Measurements from ENCODE around the gene WNT8A. TPM values are rescaled to one million over a fixed set of nuclear protein-coding genes. Genes with fewer than 3 reads are reported as not detected.

The WNT8A gene
- total and polyA plus RNA-seq, 2 of the 8 experiments (the other 6 are each of a cell fraction or from before 2014, with no cell fraction given) = 0.06 TPM; not detected in 1

DNA sequence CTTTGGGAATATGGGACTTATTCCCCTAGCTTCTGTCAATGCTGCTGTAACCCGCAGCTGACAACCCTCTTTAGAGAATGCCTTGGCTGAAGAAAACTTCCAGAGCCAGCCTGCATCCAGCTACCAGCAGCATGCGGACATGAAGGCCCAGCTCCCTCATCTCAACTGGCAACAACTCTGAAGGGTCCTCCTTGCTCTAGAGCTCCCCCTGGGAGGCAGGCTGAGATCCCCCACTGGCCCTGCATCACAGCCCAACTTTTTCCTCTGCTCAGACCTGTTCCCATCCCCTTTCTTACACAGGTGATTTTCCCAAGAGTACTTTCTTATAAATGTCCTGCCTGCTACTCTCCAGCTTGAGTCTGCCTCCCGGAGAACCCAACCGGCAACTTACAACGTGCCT is 18.7 kb upstream of the WNT8A start:
- H2BK12ac ChIP-seq (ENCODE audit: low read depth, low read length) = no peak overlapping the region
- no peak overlapping the region for H2BK20ac ChIP-seq (ENCODE audit: low read length)
- H3K4ac ChIP-seq (replicated peaks; ENCODE audit: insufficient read length, low read depth, low read length) = no peak overlapping the region
- no peak overlapping the region for H3K14ac ChIP-seq (ENCODE audit: insufficient read length)
- no peak overlapping the region for H3K4me2 ChIP-seq (ENCODE audit: insufficient read depth in 1 of 2, low read depth in 2 of 2, low read length in 2 of 2)
- no peaks in the 10 kb centered on the region for H3K79me1 ChIP-seq (ENCODE audit: low read depth, low read length)
- no peak overlapping the region for H4K5ac ChIP-seq (ENCODE audit: insufficient read length, low read depth, low read length)
- H3K9ac ChIP-seq (replicated peaks in 1 of 4; ENCODE audit: extremely low read depth in 1 of 4, low read depth in 3 of 4, low read length in 3 of 4) = no peak overlapping the region
- no peak overlapping the region for H3K56ac ChIP-seq (replicated peaks; ENCODE audit: insufficient read length, low read depth, low read length)
- no peak overlapping the region for H3K27ac ChIP-seq (ENCODE audit: low read depth, low read length)
- TF ChIP-seq SRF (IDR thresholded peaks at IDR 0.05; ENCODE audit: low read depth, low read length) (no peak), CEBPB (IDR thresholded peaks at IDR 0.05; ENCODE audit: low read depth, low read length) (no peak), RAD21 (IDR thresholded peaks at IDR 0.05 in 1 of 2, conservative IDR thresholded peaks at IDR 0.05 in 1 of 2; ENCODE audit: low read depth in 2 of 2, low read length in 2 of 2) (peak; percentile 53 to 55)
- TF ChIP-seq, protein P1, sequence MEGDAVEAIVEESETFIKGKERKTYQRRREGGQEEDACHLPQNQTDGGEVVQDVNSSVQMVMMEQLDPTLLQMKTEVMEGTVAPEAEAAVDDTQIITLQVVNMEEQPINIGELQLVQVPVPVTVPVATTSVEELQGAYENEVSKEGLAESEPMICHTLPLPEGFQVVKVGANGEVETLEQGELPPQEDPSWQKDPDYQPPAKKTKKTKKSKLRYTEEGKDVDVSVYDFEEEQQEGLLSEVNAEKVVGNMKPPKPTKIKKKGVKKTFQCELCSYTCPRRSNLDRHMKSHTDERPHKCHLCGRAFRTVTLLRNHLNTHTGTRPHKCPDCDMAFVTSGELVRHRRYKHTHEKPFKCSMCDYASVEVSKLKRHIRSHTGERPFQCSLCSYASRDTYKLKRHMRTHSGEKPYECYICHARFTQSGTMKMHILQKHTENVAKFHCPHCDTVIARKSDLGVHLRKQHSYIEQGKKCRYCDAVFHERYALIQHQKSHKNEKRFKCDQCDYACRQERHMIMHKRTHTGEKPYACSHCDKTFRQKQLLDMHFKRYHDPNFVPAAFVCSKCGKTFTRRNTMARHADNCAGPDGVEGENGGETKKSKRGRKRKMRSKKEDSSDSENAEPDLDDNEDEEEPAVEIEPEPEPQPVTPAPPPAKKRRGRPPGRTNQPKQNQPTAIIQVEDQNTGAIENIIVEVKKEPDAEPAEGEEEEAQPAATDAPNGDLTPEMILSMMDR (IDR thresholded peaks at IDR 0.05; ENCODE audit: control extremely low read depth in 1 of 3, insufficient read depth in 1 of 3, low read depth in 1 of 3, low read length in 3 of 3) = peak; percentile 76 to 85 (median 80)
- TF ChIP-seq, protein P2, sequence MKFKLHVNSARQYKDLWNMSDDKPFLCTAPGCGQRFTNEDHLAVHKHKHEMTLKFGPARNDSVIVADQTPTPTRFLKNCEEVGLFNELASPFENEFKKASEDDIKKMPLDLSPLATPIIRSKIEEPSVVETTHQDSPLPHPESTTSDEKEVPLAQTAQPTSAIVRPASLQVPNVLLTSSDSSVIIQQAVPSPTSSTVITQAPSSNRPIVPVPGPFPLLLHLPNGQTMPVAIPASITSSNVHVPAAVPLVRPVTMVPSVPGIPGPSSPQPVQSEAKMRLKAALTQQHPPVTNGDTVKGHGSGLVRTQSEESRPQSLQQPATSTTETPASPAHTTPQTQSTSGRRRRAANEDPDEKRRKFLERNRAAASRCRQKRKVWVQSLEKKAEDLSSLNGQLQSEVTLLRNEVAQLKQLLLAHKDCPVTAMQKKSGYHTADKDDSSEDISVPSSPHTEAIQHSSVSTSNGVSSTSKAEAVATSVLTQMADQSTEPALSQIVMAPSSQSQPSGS (IDR thresholded peaks at IDR 0.05; ENCODE audit: low read length) = no peak
- no peak for FAIRE-seq
- no peak overlapping the region for H4K91ac ChIP-seq (replicated peaks; ENCODE audit: insufficient read length, low read length)
- CTCF ChIA-PET (ENCODE audit: partially characterized antibody) = interaction anchor here (0.7 to 11.5 kb wide), 25 partner anchors 10 to 435 kb away, joined by 3 to 179 read pairs (median 4); partner anchors contain the start of genes FAM13B, NME5 and WNT8A
- peak; percentile 23 to 79 for DNase-seq (ENCODE audit: low read depth in 1 of 2, low spot score in 2 of 2)
- no peak overlapping the region for H2BK120ac ChIP-seq (replicated peaks; ENCODE audit: low read depth, low read length)
- no peak overlapping the region for H4K8ac ChIP-seq (ENCODE audit: extremely low read depth, insufficient read depth, low read length)
- H2AK5ac ChIP-seq (ENCODE audit: low read depth, low read length) = no peak overlapping the region
- POLR2A ChIA-PET (ENCODE audit: partially characterized antibody) = interaction anchor here (0.7 kb wide), 1 partner anchor 29 kb away, joined by 3 read pairs; no protein-coding TSS in a partner anchor
- H2AFZ ChIP-seq (ENCODE audit: low read length) = no peak overlapping the region
- no peaks in the 10 kb centered on the region for H3K9me3 ChIP-seq (ENCODE audit: insufficient read depth in 2 of 2, low read depth in 1 of 2, low read length in 1 of 2)
- H3K4me1 ChIP-seq (replicated peaks in 1 of 4; ENCODE audit: control insufficient read depth in 3 of 4, insufficient read depth in 4 of 4, low read length in 3 of 4) = no peaks in the 10 kb centered on the region
- no peak overlapping the region for H3K18ac ChIP-seq (ENCODE audit: extremely low read depth, low read length)
- no peak overlapping the region for H2BK15ac ChIP-seq (ENCODE audit: low read length)
- H3K23me2 ChIP-seq (ENCODE audit: low read depth, low read length) = no peaks in the 10 kb centered on the region
- no peak overlapping the region for H3K23ac ChIP-seq (ENCODE audit: insufficient read length)
- H3K27me3 ChIP-seq (replicated peaks in 1 of 4; ENCODE audit: control insufficient read depth in 3 of 4, extremely low read depth in 1 of 4, insufficient read depth in 3 of 4, low read length in 3 of 4) = no peaks in the 10 kb centered on the region
- no peaks in the 10 kb centered on the region for H3K79me2 ChIP-seq (ENCODE audit: control insufficient read depth in 1 of 2, insufficient read depth in 2 of 2, low read length in 2 of 2)
- H3K4me3 ChIP-seq (ENCODE audit: extremely low read depth in 1 of 4, insufficient read depth in 2 of 4, low read depth in 3 of 4, low read length in 4 of 4) = no peak overlapping the region
- 80% methylated on average over 5 of the region's 5 CpGs; no CpG with 5 or more reads in 1 of the 2 experiments for WGBS, 2 experiments (ENCODE audit: extremely low coverage in 1 of 2, insufficient coverage in 1 of 2, insufficient read length in 1 of 2, insufficient replicate concordance in 2 of 2, low coverage in 1 of 2, low lambda C conversion rate in 2 of 2, missing lambda C conversion rate in 1 of 2)
- no peaks in the 10 kb centered on the region for H4K20me1 ChIP-seq (replicated peaks in 1 of 2; ENCODE audit: control insufficient read depth in 1 of 2, insufficient read depth in 2 of 2, low read length in 2 of 2)
- no peak overlapping the region for H2BK5ac ChIP-seq (ENCODE audit: low read depth, low read length)
- no peaks in the 10 kb centered on the region for H3K36me3 ChIP-seq (ENCODE audit: control insufficient read depth in 2 of 4, insufficient read depth in 4 of 4, low read length in 3 of 4)
